ENCODE data around the gene IQCN.

The IQCN gene

DNA sequence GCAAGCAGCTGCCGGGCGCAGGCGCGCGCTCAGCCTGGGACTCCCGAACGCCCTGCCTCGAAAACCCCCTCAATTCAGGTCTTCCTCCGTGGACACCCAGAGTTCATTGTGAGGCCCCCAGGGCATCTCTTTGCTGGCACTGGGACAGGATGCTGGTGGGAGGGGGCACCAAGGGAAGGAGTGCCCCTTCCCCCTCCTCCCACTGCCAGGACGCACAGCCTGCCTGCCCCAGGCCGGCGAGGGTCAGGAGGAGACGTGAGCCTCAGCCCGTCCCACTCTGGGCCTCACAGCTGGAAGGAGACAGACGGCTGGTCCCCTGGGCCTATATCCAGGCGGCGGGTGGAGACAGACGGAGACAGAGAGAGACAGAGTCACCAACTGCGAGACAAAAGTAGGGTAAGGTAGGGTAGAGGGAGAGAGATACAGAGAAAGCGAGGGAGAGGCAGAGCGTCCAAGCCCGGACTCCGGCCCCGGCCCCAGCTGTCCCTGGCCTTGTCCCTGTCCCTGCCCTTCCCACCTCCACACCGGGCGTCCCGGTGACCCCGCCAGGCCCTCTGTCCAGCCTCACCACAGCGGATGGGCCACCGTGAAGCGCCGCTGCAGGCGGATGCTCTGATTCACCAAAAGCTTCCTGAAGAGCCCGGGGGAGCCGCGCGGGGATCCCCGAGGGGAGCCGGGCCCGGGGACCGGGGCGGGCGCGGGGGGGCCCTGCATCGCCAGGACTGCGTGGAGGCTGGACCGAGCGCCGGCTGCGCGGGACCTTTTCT lies 48.4 kb downstream of the IQCN start, which contains the start of gene PDE4C:
PDE4C (minus strand) TSS at position 737 of the 767 bp plus-strand sequence; CDS start at position 714, 23 bp downstream.
- DNase-seq, result no peak
- H3K27me3 ChIP-seq (ENCODE audit: insufficient read depth, low read depth, severe bottlenecking), result no peaks in the 10 kb centered on the region

GRCh38 chr19:18225355-18225701 lies 48.9 kb downstream of the IQCN start:
- Histone ChIP-seq H3K27ac (peak overlapping the region; percentile 71), H3K9me3 (ENCODE audit: severe bottlenecking) (no peaks in the 10 kb centered on the region), H3K4me3 (ENCODE audit: low read depth, low read length) (peak overlapping the region; percentile 42), H3K27me3 (ENCODE audit: insufficient read depth, low read depth, severe bottlenecking) (no peaks in the 10 kb centered on the region), H3K36me3 (no peaks in the 10 kb centered on the region)
- no peak for TF ChIP-seq CTCF (IDR thresholded peaks at IDR 0.05; ENCODE audit: low read depth, low read length)
- no peak for DNase-seq

More for the DNA sequence above, 48.4 kb downstream of the IQCN start, which contains the start of gene PDE4C:
- Histone ChIP-seq H3K27ac (peak within 1 kb of the TSS; percentile 71), H3K4me3 (ENCODE audit: low read depth, low read length) (peak within 1 kb of the TSS; percentile 42), H3K9me3 (ENCODE audit: severe bottlenecking) (no peaks in the 10 kb centered on the region), H3K36me3 (no peaks in the 10 kb centered on the region)
- no peak for TF ChIP-seq CTCF (IDR thresholded peaks at IDR 0.05; ENCODE audit: low read depth, low read length)

GRCh38 chr19:18224525-18225354 lies 49.5 kb downstream of the IQCN start:
- peak overlapping the region; percentile 42 for H3K4me3 ChIP-seq (ENCODE audit: low read depth, low read length)
- H3K27me3 ChIP-seq (ENCODE audit: insufficient read depth, low read depth, severe bottlenecking), result no peaks in the 10 kb centered on the region
- no peaks in the 10 kb centered on the region for H3K9me3 ChIP-seq (ENCODE audit: severe bottlenecking)
- H3K27ac ChIP-seq, result peak overlapping the region; percentile 71
- DNase-seq, result peak; percentile 99
- no peaks in the 10 kb centered on the region for H3K36me3 ChIP-seq
- TF ChIP-seq CTCF (IDR thresholded peaks at IDR 0.05; ENCODE audit: low read depth, low read length), result no peak

DNA sequence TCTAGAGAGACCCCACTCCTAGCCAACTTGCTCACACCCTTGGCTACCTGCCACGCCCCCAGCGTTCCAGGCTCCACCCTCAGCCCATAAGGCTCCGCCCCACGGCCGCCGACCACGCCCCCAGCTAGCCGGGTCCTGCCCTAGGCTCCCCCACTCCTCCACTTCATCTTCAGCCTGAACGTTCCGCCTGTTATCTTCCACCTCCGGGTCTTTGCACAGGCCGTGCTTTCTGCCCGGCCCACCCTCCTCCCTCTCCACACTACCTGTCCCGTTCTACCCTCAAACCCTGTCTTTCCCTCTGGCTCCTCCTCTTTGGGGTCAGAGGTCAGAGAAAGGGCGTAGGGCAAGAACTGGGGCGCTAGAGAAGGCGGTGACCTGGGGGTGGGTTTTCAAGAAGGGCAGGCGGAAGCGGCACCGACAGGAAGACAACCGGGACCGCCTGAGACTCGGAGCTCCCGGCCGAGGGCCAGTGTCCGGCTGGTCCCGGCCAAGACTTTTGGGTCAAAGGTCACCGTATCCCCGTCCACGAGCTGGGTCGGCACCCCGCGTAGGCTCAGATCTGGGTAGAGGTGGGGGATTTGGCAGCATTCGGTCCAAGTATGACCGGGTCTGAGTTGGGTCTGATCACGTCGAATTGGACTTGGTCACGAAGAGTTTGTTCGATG lies 50.3 kb downstream of the IQCN start:
- Histone ChIP-seq H3K9me3 (ENCODE audit: severe bottlenecking) (no peaks in the 10 kb centered on the region), H3K27me3 (ENCODE audit: insufficient read depth, low read depth, severe bottlenecking) (no peaks in the 10 kb centered on the region), H3K4me3 (ENCODE audit: low read depth, low read length) (peak overlapping the region; percentile 42), H3K27ac (peak overlapping the region; percentile 54), H3K36me3 (no peaks in the 10 kb centered on the region)
- TF ChIP-seq CTCF (IDR thresholded peaks at IDR 0.05; ENCODE audit: low read depth, low read length), result no peak
- peak; percentile 73 for DNase-seq

DNA sequence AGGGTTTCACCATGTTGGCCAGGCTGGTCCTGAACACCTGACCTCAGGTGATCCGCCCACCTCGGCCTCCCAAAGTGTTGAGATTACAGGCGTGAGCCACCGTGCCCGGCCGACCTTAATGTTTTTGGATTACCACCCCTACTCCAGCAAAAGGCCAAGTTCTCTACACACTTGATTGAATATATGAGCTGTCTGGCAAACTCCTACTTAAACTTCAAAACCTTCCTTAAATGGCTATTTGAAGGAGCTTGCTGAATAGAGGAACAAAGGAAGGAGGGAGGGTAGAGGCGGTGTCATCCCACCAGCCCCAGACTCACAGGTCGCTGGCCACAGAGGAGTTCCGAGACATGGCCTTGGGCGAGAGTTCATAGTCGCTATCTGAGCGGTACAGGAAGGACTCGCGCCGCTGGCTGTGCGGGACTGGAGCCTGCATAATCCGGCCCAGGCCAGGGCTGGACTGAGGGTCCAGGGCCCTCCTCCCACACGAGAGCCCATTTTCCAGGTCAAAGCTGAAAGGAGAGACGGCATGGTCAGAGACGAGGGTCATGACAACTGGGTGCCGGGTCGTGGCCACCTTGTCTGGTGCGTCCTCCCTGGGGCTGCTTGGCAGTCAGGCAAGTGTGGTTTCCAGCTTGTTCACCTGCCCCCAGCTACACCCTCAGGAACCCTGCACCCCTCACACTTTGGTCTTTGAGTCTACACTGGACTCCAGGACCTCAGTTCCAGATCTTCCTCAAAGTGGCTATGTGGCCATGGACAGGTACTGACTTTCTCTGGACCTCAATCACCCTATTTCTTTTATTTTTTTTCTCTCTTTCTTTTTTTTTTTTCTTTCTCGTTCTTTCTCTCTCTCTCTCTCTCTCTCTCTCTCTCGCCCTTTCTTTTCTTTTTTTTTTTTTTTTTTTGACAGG lies 52.2 kb downstream of the IQCN start:
- no peaks in the 10 kb centered on the region for H3K9me3 ChIP-seq (ENCODE audit: severe bottlenecking)
- no peak overlapping the region for H3K4me3 ChIP-seq (ENCODE audit: low read depth, low read length)
- no peaks in the 10 kb centered on the region for H3K36me3 ChIP-seq

More for the DNA sequence above, 52.2 kb downstream of the IQCN start:
- Histone ChIP-seq H3K27me3 (ENCODE audit: insufficient read depth, low read depth, severe bottlenecking) (no peaks in the 10 kb centered on the region), H3K27ac (no peak overlapping the region)
- no peak for DNase-seq
- no peak for TF ChIP-seq CTCF (IDR thresholded peaks at IDR 0.05; ENCODE audit: low read depth, low read length)

Measured in WERI-Rb-1 (cell line).